Panc1 (cell line): Measurements from ENCODE around the gene CCDC61. TPM values are rescaled to one million over a fixed set of nuclear protein-coding genes. Genes with fewer than 3 reads are reported as not detected.

Experiments
- ATAC-seq: fragments of 200-7000 bp; cut with Tn5 transposase; 2 replicates; pipeline ENCODE4 v1.9.1; 2020; ENCODE audit warnings: mild to moderate bottlenecking, moderate library complexity
- BruUV-seq: library from RNA; stranded (reverse); fragments of 400-500 nt; replicated peaks from 2 replicates; lab custom pipeline; 2021; lab: Mats Ljungman, UMichigan
- CTCF ChIA-PET: fragments of 300-600 bp; sonication (Branson Sonifier 250); formaldehyde crosslinking; loops from one replicate; lab custom pipeline; 2022; ENCODE audit warnings: antibody characterized with exemption; lab: Charles Lee
- POLR2A ChIA-PET: fragments of 300-600 bp; sonication (Branson Sonifier 250); formaldehyde crosslinking; loops from one replicate; lab custom pipeline; 2022; ENCODE audit warnings: antibody characterized with exemption; lab: Charles Lee
- DNase-seq: peaks from one replicate; pipeline ENCODE4 v3.0.0-alpha.2; 2010; ENCODE audit warnings: low read depth, low spot score
- H3K27ac ChIP-seq: 2 replicates; pipeline ENCODE4 v1.5.1; 2011; ENCODE audit warnings: mild to moderate bottlenecking, low read length, inconsistent platforms
- H3K27me3 ChIP-seq: fragments of 200-500 bp; sonication (Bioruptor generic); 2 replicates; pipeline ENCODE4 v1.6.0; 2014; ENCODE audit warnings: low read length, inconsistent platforms; ENCODE audit not compliant: control insufficient read depth, insufficient read depth
- H3K36me3 ChIP-seq: fragments of 200-500 bp; sonication (Bioruptor generic); 2 replicates; pipeline ENCODE4 v1.5.1; 2014; ENCODE audit warnings: inconsistent platforms, mild to moderate bottlenecking, low read length, moderate library complexity; ENCODE audit not compliant: control insufficient read depth, insufficient read depth
- H3K4me1 ChIP-seq: 2 replicates; pipeline ENCODE4 v1.5.1; 2011; ENCODE audit warnings: inconsistent platforms, mild to moderate bottlenecking, low read length, moderate library complexity; ENCODE audit not compliant: control insufficient read depth, insufficient read depth
- H3K4me3 ChIP-seq, 2 experiments: 2 replicates each; pipeline ENCODE4 v1.5.1; 2011 to 2012; ENCODE audit warnings: low read depth in 2 of 2, low read length in 2 of 2, mild to moderate bottlenecking in 2 of 2, inconsistent platforms in 1 of 2, moderate library complexity in 1 of 2
- H3K9me3 ChIP-seq: fragments of 200-500 bp; sonication (Bioruptor generic); 2 replicates; pipeline ENCODE4 v1.5.1; 2014; ENCODE audit warnings: low read depth, mild to moderate bottlenecking, inconsistent platforms, low read length, moderate library complexity; ENCODE audit not compliant: control insufficient read depth, insufficient read depth
- POLR2AphosphoS5 ChIP-seq: IDR thresholded peaks from 2 replicates; pipeline ENCODE4 v1.6.1; 2012; ENCODE audit warnings: mild to moderate bottlenecking, low read depth, low read length, moderate library complexity
- SIN3A ChIP-seq: IDR thresholded peaks from 2 replicates; pipeline ENCODE4 v1.6.1; 2012; ENCODE audit warnings: low read depth, mild to moderate bottlenecking, low read length, moderate library complexity, borderline replicate concordance; ENCODE audit not compliant: insufficient read depth
- TCF7L2 ChIP-seq: IDR thresholded peaks from 2 replicates; pipeline ENCODE4 v1.6.1; 2011; ENCODE audit warnings: mild to moderate bottlenecking, low read depth, low read length, inconsistent platforms
- in situ Hi-C: cut with HindIII; loops from 2 replicates; pipeline ENCODE4 v1.10.0; 2016; ENCODE audit warnings: low sequenced_read_pairs, low pct_unique_long_range_greater_than_20kb
- intact Hi-C: fragments of 100-400 bp; cut with micrococcal nuclease; formaldehyde crosslinking; loops from one replicate; pipeline ENCODE4 v1.10.0; 2022; ENCODE audit not compliant: unreplicated experiment
- total RNA-seq: library from RNA; stranded (reverse); gene quantifications from one replicate; pipeline ENCODE4 v1.2.1, GENCODE V29; 2021; ENCODE audit not compliant: unreplicated experiment
- TF ChIP-seq, protein P1 (sequence below), 2 experiments: IDR thresholded peaks; 2 replicates each; pipeline ENCODE4 v1.6.1; 2011 to 2012; ENCODE audit warnings: low read depth in 2 of 2, control low read depth in 1 of 2, low read length in 1 of 2, mild to moderate bottlenecking in 1 of 2, moderate library complexity in 1 of 2; ENCODE audit not compliant: insufficient read depth in 1 of 2
- TF ChIP-seq, protein P2 (sequence below): fragments of 450-650 bp; IDR thresholded peaks from 2 replicates; pipeline ENCODE4 v1.5.1; 2017; ENCODE audit warnings: mild to moderate bottlenecking

CCDC61 gene
- total RNA-seq, 1 experiment from 2014 or later = 17.9 TPM

DNA sequence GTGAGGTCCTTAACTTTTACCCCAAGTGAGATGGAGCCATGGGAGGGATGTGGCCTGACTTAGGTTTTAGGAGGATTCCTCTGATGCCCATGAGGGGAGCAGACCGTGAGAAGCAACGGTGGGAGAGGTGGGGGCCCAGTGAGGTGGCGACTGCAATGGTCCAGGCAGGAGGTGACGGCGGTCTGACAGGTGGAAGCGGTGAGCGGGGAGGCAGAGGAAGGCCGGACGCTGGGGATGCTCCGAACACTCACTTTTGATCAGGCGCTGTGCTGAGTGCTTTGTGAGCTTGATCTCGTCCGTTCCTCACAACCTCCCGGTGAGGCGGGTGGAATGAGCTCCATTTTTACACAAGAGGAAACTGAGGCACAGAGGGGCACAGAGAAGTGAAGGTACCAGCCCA is 33.2 kb upstream of the CCDC61 start:
- no TSS peak for BruUV-seq
- CTCF ChIA-PET = no interaction called here

DNA sequence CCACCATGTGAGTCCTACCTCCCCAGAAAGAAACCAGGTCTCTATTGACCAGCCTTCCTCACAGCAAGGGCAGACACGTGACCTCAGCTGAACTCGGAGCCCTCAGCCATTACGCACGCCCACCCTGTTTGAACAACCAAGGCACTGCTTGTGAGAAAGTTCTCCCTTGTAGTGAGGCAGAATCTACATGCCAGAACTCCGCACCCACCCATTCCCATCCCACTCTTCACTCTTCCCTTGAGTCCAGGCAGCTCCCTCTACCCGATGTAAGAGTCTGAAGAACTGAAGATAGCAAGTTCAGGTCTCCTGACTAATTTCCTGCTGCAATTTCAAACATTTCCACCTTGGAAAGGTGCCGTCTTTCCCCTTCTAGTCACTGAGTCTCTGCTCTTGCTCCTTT is 28.0 kb upstream of the CCDC61 start:
- 0 out of 2 replicates have a peak, but pooled peaks cover 5% of the 10 kb centered on the region for H3K4me1 ChIP-seq
- H3K27ac ChIP-seq = no peak overlapping the region
- no peaks in the 10 kb centered on the region for H3K27me3 ChIP-seq
- H3K9me3 ChIP-seq = no peaks in the 10 kb centered on the region
- ChIA-PET POLR2A (no interaction called here), CTCF (no interaction called here)
- no peaks in the 10 kb centered on the region for H3K36me3 ChIP-seq
- in situ Hi-C loops = no loop called here
- no peak for DNase-seq
- no TSS peak for BruUV-seq
- intact Hi-C loops = no loop called here
- TF ChIP-seq, protein P1, sequence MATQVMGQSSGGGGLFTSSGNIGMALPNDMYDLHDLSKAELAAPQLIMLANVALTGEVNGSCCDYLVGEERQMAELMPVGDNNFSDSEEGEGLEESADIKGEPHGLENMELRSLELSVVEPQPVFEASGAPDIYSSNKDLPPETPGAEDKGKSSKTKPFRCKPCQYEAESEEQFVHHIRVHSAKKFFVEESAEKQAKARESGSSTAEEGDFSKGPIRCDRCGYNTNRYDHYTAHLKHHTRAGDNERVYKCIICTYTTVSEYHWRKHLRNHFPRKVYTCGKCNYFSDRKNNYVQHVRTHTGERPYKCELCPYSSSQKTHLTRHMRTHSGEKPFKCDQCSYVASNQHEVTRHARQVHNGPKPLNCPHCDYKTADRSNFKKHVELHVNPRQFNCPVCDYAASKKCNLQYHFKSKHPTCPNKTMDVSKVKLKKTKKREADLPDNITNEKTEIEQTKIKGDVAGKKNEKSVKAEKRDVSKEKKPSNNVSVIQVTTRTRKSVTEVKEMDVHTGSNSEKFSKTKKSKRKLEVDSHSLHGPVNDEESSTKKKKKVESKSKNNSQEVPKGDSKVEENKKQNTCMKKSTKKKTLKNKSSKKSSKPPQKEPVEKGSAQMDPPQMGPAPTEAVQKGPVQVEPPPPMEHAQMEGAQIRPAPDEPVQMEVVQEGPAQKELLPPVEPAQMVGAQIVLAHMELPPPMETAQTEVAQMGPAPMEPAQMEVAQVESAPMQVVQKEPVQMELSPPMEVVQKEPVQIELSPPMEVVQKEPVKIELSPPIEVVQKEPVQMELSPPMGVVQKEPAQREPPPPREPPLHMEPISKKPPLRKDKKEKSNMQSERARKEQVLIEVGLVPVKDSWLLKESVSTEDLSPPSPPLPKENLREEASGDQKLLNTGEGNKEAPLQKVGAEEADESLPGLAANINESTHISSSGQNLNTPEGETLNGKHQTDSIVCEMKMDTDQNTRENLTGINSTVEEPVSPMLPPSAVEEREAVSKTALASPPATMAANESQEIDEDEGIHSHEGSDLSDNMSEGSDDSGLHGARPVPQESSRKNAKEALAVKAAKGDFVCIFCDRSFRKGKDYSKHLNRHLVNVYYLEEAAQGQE (IDR thresholded peaks at IDR 0.05; ENCODE audit: insufficient read depth in 1 of 2, low read depth in 2 of 2, low read length in 1 of 2) = no peak
- TF ChIP-seq SIN3A (no peak), TCF7L2 (no peak), POLR2AphosphoS5 (no peak)
- TF ChIP-seq, protein P2, sequence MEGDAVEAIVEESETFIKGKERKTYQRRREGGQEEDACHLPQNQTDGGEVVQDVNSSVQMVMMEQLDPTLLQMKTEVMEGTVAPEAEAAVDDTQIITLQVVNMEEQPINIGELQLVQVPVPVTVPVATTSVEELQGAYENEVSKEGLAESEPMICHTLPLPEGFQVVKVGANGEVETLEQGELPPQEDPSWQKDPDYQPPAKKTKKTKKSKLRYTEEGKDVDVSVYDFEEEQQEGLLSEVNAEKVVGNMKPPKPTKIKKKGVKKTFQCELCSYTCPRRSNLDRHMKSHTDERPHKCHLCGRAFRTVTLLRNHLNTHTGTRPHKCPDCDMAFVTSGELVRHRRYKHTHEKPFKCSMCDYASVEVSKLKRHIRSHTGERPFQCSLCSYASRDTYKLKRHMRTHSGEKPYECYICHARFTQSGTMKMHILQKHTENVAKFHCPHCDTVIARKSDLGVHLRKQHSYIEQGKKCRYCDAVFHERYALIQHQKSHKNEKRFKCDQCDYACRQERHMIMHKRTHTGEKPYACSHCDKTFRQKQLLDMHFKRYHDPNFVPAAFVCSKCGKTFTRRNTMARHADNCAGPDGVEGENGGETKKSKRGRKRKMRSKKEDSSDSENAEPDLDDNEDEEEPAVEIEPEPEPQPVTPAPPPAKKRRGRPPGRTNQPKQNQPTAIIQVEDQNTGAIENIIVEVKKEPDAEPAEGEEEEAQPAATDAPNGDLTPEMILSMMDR = no peak
- ATAC-seq = no peak
- H3K4me3 ChIP-seq = no peak overlapping the region

More for the DNA sequence above, 33.2 kb upstream of the CCDC61 start:
- TF ChIP-seq, protein P1 (IDR thresholded peaks at IDR 0.05; ENCODE audit: insufficient read depth in 1 of 2, low read depth in 2 of 2, low read length in 1 of 2) = no peak
- TF ChIP-seq POLR2AphosphoS5 = no peak
- TF ChIP-seq SIN3A = no peak
- TF ChIP-seq, protein P2 = no peak
- TF ChIP-seq TCF7L2 = no peak
- no peaks in the 10 kb centered on the region for H3K4me1 ChIP-seq
- no peaks in the 10 kb centered on the region for H3K9me3 ChIP-seq
- in situ Hi-C loops = no loop called here
- ATAC-seq (no peak), DNase-seq (no peak)
- POLR2A ChIA-PET = no interaction called here
- no peak overlapping the region for H3K4me3 ChIP-seq
- H3K36me3 ChIP-seq = no peaks in the 10 kb centered on the region
- intact Hi-C loops = no loop called here
- no peaks in the 10 kb centered on the region for H3K27me3 ChIP-seq
- H3K27ac ChIP-seq = no peak overlapping the region
